Adrenal gland (tissue), 5 donors: Measurements from ENCODE around the gene DNAJC1.

Source experiments
- POLR2A ChIP-seq, 2 donors: fragments of 450-650 bp; IDR thresholded peaks; one replicate each; pipeline ENCODE4 v1.6.1; 2017; ENCODE audit warnings: antibody characterized with exemption in 2 of 2, mild to moderate bottlenecking in 2 of 2, moderate library complexity in 1 of 2
- TF ChIP-seq, protein P1 (sequence below), 6 experiments: fragments of 450-650 bp in 4 of 6; fragments of 200-600 bp in 2 of 6; sonication (generic) in 1 of 6; IDR thresholded peaks; 1 replicate in 5 of 6; 2 replicates in 1 of 6; pipeline versions ENCODE4 v1.5.1 to v1.8.0; 2016 to 2021; ENCODE audit warnings: antibody characterized with exemption in 6 of 6, mild to moderate bottlenecking in 2 of 6, moderate library complexity in 1 of 6
- donor health status: DM: no; HTN: no; CAD: no.

DNA sequence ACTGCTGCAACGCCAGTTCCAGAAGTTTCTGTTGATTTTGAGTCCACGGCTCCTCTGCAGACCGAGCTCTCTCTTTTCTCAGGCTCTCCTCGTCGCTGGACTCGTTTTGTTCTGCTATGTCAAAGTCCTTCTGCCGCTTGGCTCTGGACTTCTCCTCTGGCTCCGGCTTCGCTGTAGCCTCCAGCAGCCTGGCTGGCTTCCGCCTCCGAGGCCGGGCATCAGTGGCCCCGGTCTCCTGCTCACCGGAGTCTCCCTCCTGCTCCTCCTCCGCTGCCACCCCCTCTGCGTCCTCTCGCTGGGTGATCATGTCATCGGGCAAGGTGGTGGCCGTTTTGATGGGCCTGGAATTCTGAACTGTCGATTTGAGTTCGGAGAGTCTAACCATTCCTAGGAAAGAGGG is 244.3 kb downstream of the DNAJC1 start:
- TF ChIP-seq, protein P1, sequence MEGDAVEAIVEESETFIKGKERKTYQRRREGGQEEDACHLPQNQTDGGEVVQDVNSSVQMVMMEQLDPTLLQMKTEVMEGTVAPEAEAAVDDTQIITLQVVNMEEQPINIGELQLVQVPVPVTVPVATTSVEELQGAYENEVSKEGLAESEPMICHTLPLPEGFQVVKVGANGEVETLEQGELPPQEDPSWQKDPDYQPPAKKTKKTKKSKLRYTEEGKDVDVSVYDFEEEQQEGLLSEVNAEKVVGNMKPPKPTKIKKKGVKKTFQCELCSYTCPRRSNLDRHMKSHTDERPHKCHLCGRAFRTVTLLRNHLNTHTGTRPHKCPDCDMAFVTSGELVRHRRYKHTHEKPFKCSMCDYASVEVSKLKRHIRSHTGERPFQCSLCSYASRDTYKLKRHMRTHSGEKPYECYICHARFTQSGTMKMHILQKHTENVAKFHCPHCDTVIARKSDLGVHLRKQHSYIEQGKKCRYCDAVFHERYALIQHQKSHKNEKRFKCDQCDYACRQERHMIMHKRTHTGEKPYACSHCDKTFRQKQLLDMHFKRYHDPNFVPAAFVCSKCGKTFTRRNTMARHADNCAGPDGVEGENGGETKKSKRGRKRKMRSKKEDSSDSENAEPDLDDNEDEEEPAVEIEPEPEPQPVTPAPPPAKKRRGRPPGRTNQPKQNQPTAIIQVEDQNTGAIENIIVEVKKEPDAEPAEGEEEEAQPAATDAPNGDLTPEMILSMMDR (IDR thresholded peaks at IDR 0.05): no peak
- no peak for TF ChIP-seq POLR2A (IDR thresholded peaks at IDR 0.05)
